ENCODE results near the gene FGF18.

The FGF18 gene

GRCh38 chr5:171424726-171425125 is 5.3 kb downstream of the FGF18 start:
- DNase-seq: no peak

GRCh38 chr5:171425596-171426244 is 6.3 kb downstream of the FGF18 start:
- DNase-seq: no peak

GRCh38 chr5:171426266-171426665 is 6.8 kb downstream of the FGF18 start:
- no peak for DNase-seq

- no peak for DNase-seq
These were observed 7.2 kb downstream of the FGF18 start for GRCh38 chr5:171426680-171427079.

GRCh38 chr5:171427318-171428167 is 8.1 kb downstream of the FGF18 start:
- DNase-seq: no peak

- no peak for DNase-seq
These were observed 8.8 kb downstream of the FGF18 start for GRCh38 chr5:171428168-171428696.

GRCh38 chr5:171428809-171429542 is 9.5 kb downstream of the FGF18 start:
- DNase-seq: no peak

GRCh38 chr5:171429543-171429910 is 10.1 kb downstream of the FGF18 start:
- no peak for DNase-seq

- DNase-seq: no peak
These were observed 11.9 kb downstream of the FGF18 start for GRCh38 chr5:171431251-171431777.

- no peak for DNase-seq
These were observed 12.6 kb downstream of the FGF18 start for GRCh38 chr5:171432076-171432475.

GRCh38 chr5:171432583-171433351 is 13.3 kb downstream of the FGF18 start:
- no peak for DNase-seq

GRCh38 chr5:171433352-171433698 is 13.9 kb downstream of the FGF18 start:
- DNase-seq: no peak

- no peak for DNase-seq
These were observed 14.7 kb downstream of the FGF18 start for GRCh38 chr5:171433982-171434676.

GRCh38 chr5:171434874-171435273 is 15.4 kb downstream of the FGF18 start:
- DNase-seq: no peak

GRCh38 chr5:171435908-171436307 is 16.5 kb downstream of the FGF18 start:
- no peak for DNase-seq

- no peak for DNase-seq
These were observed 17.4 kb downstream of the FGF18 start for GRCh38 chr5:171436804-171437285.

GRCh38 chr5:171437286-171437821 is 17.9 kb downstream of the FGF18 start:
- DNase-seq: no peak

- no peak for DNase-seq
These were observed 19.3 kb downstream of the FGF18 start for GRCh38 chr5:171438738-171439137.

- peak; percentile 47 for DNase-seq
These were observed 21.9 kb downstream of the FGF18 start for GRCh38 chr5:171441246-171441791.

GRCh38 chr5:171442287-171443042 is 23.0 kb downstream of the FGF18 start:
- peak; percentile 19 for DNase-seq
